GM23248 (cell line): ENCODE measurements around the gene CDK3. TPM values are rescaled to one million over a fixed set of nuclear protein-coding genes. Genes with fewer than 3 reads are reported as not detected.

Experiments
- DNase-seq: peaks from one replicate; pipeline ENCODE4 v3.0.0-alpha.2; 2015
- H2AFZ ChIP-seq: fragments of 200-600 bp; sonication (generic); 2 replicates; pipeline ENCODE4 v1.6.1; 2016; ENCODE audit warnings: antibody characterized with exemption
- H3F3A ChIP-seq: fragments of 200-600 bp; sonication (generic); 2 replicates; pipeline ENCODE4 v1.6.1; 2016; ENCODE audit warnings: mild to moderate bottlenecking, antibody characterized with exemption, mixed run types; ENCODE audit not compliant: insufficient read depth
- H3K27ac ChIP-seq: fragments of 200-600 bp; sonication (generic); 2 replicates; pipeline ENCODE4 v1.5.1; 2016; ENCODE audit warnings: mild to moderate bottlenecking
- H3K27me3 ChIP-seq: fragments of 200-600 bp; sonication (generic); replicated peaks from 2 replicates; pipeline ENCODE4 v1.6.1; 2016; ENCODE audit warnings: mild to moderate bottlenecking; ENCODE audit not compliant: insufficient read depth
- H3K36me3 ChIP-seq: fragments of 200-600 bp; sonication (generic); 2 replicates; pipeline ENCODE4 v1.6.1; 2016; ENCODE audit warnings: low read depth, mild to moderate bottlenecking
- H3K4me1 ChIP-seq: fragments of 200-600 bp; sonication (generic); 2 replicates; pipeline ENCODE4 v1.6.1; 2016; ENCODE audit warnings: mild to moderate bottlenecking; ENCODE audit not compliant: insufficient read depth
- H3K4me2 ChIP-seq: fragments of 200-600 bp; sonication (generic); one replicate; pipeline ENCODE4 v1.6.1; 2016; ENCODE audit warnings: mild to moderate bottlenecking; ENCODE audit not compliant: unreplicated experiment
- H3K4me3 ChIP-seq: fragments of 200-600 bp; sonication (generic); 2 replicates; pipeline ENCODE4 v1.5.1; 2016; ENCODE audit warnings: mild to moderate bottlenecking
- H3K79me2 ChIP-seq: fragments of 200-600 bp; sonication (generic); 2 replicates; pipeline ENCODE4 v1.6.1; 2016; ENCODE audit warnings: mild to moderate bottlenecking; ENCODE audit not compliant: insufficient read depth
- H3K9ac ChIP-seq: fragments of 200-600 bp; sonication (generic); 2 replicates; pipeline ENCODE4 v1.6.1; 2016; ENCODE audit warnings: mild to moderate bottlenecking
- H3K9me2 ChIP-seq: fragments of 200-600 bp; sonication (generic); 2 replicates; pipeline ENCODE4 v1.6.1; 2016; ENCODE audit warnings: mixed run types, mild to moderate bottlenecking, moderate library complexity; ENCODE audit not compliant: insufficient read depth
- H3K9me3 ChIP-seq: fragments of 200-600 bp; sonication (generic); one replicate; pipeline ENCODE4 v1.6.1; 2017; ENCODE audit warnings: low read depth
- H4K20me1 ChIP-seq: fragments of 200-600 bp; sonication (generic); 2 replicates; pipeline ENCODE4 v1.6.0; 2016; ENCODE audit not compliant: insufficient read depth
- EZH2 ChIP-seq: fragments of 200-600 bp; sonication (generic); IDR thresholded peaks from 2 replicates; pipeline ENCODE4 v1.6.1; 2018; ENCODE audit warnings: antibody characterized with exemption, mild to moderate bottlenecking; ENCODE audit not compliant: insufficient read depth, poor library complexity, severe bottlenecking
- EZH2phosphoT487 ChIP-seq: fragments of 200-600 bp; sonication (generic); IDR thresholded peaks from 2 replicates; pipeline ENCODE4 v1.6.1; 2018; ENCODE audit warnings: antibody characterized with exemption, moderate library complexity, mild to moderate bottlenecking, low read depth; ENCODE audit not compliant: insufficient read depth
- WGBS, 2 experiments: methylation state at CpG; one replicate each; pipeline ENCODE4 v1.1.6; 2015 to 2017; ENCODE audit warnings: low lambda C conversion rate in 2 of 2, low coverage in 1 of 2; ENCODE audit errors: missing lambda C conversion rate in 2 of 2; 5-methylcytosine and 5-hydroxymethylcytosine counted together
- in situ Hi-C: fragments of 300-500 bp; cut with MboI; formaldehyde crosslinking; loops from 2 replicates; pipeline ENCODE4 v1.15.0; 2020
- polyA plus RNA-seq: library from polyadenylated mRNA; unstranded; fragments of >200 nt; fragmentation: Nextera tagmentation; extraction: Ambion mirVana; gene quantifications from 2 replicates; pipeline ENCODE4 v1.2.1, GENCODE V29; 2016
- total RNA-seq: library from RNA; depleted of rRNA; stranded (reverse); fragments of >200 nt; shearing (Covaris generic); gene quantifications from 2 replicates; pipeline ENCODE4 v1.2.3, GENCODE V29; 2014

The CDK3 gene
- total and polyA plus RNA-seq, 2 experiments from 2014 or later, result 0.43 to 2.0 TPM

DNA sequence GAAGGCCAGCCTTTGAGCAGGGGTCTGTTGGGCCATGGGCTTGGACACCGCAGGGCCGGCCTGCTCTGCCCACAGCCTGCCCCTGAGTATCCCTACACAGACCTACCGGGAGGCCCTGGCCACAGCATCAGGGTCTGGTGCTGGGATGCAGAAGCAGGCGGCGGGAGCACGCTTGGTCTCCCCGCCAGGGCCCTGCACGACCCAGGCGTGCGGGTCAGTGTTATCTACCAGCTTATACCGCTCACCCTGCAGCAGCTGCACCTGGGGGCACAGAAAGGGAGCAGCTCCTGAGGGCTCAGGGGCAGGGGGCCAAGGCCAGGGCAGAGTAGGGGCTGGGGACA, 17.7 kb downstream of the CDK3 start:
- no peak overlapping the region for H3K9ac ChIP-seq
- H3K27ac ChIP-seq, result no peak overlapping the region
- no peaks in the 10 kb centered on the region for H3K9me2 ChIP-seq
- no peaks in the 10 kb centered on the region for H3F3A ChIP-seq
- no peaks in the 10 kb centered on the region for H3K4me1 ChIP-seq
- peaks cover 8% of the 10 kb centered on the region for H3K27me3 ChIP-seq
- H3K4me3 ChIP-seq, result no peak overlapping the region
- H3K36me3 ChIP-seq, result no peaks in the 10 kb centered on the region
- no peaks in the 10 kb centered on the region for H4K20me1 ChIP-seq
- WGBS, 2 experiments, result 81 to 95% methylated on average over 9 to 10 of the region's 11 CpGs
- in situ Hi-C loops, result no loop called here
- no peak for DNase-seq
- no peak overlapping the region for H3K4me2 ChIP-seq
- H3K79me2 ChIP-seq, result no peaks in the 10 kb centered on the region
- no peaks in the 10 kb centered on the region for H3K9me3 ChIP-seq
- TF ChIP-seq EZH2phosphoT487 (no peak), EZH2 (no peak)
- H2AFZ ChIP-seq, result no peak overlapping the region

DNA sequence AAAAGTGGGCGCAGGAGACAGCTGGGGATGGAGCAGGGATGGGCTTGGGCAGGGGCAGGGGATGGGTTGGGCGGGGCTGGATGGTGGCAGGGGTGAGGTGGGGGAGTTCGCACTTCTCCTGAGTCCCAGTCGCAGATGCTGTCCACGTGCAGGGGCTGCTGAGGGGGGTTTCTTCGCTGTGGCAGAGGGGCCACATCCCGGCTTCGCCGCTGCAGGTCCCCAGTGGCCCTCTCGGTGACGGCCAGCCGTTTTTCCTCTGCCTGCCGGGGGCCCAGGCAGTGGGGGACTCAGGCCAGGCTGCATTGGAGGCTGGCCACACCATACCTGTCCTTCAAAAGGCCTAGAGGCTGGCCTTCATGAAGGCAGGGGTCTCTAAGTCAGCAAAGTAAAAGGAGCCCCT, 18.1 kb downstream of the CDK3 start:
- no peak for DNase-seq
- H3K27me3 ChIP-seq, result peaks cover 8% of the 10 kb centered on the region
- no peaks in the 10 kb centered on the region for H3K9me2 ChIP-seq
- 81 to 83% methylated on average over 5 to 13 of the region's 13 CpGs for WGBS, 2 experiments
- no peak overlapping the region for H3K4me2 ChIP-seq
- H3K79me2 ChIP-seq, result no peaks in the 10 kb centered on the region
- H3K27ac ChIP-seq, result no peak overlapping the region
- H3F3A ChIP-seq, result no peaks in the 10 kb centered on the region
- no peak overlapping the region for H3K4me3 ChIP-seq
- TF ChIP-seq EZH2phosphoT487, result no peak
- TF ChIP-seq EZH2, result no peak
- H3K4me1 ChIP-seq, result no peaks in the 10 kb centered on the region
- no peaks in the 10 kb centered on the region for H3K9me3 ChIP-seq
- in situ Hi-C loops, result no loop called here
- H4K20me1 ChIP-seq, result no peaks in the 10 kb centered on the region
- H3K9ac ChIP-seq, result no peak overlapping the region
- H3K36me3 ChIP-seq, result no peaks in the 10 kb centered on the region
- H2AFZ ChIP-seq, result no peak overlapping the region

DNA sequence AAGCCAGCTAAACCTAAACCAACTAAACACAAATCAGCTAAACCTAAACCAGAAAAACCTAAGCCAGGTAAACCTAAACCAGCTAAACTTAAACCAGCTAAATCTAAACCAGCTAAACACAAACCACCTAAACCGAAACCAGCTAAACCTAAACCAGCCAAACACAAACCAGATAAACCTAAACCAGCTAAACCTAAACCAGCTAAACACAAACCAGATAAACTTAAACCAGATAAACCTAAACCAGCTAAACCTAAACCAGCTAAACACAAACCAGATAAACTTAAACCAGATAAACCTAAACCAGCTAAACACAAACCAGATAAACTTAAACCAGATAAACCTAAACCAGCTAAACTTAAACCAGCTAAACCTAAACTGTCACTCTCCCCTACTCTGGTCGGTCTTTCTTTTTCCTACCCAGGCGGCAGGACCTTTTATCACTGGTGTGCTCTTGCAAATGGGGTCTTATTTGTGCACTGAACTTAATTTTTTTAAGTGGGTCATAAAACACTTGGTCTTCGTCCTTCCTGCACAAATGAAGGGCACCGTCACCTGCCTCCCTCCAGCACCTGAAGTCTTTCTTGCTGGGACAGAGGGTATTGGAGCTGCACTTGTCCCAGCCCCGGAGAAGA, 19.3 kb downstream of the CDK3 start:
- Histone ChIP-seq H3K9ac (no peak overlapping the region), H3K4me1 (no peaks in the 10 kb centered on the region), H4K20me1 (no peaks in the 10 kb centered on the region), H3K4me2 (no peak overlapping the region), H3K9me2 (no peaks in the 10 kb centered on the region), H3F3A (no peaks in the 10 kb centered on the region), H2AFZ (no peak overlapping the region), H3K27me3 (peaks cover 8% of the 10 kb centered on the region), H3K4me3 (no peak overlapping the region), H3K79me2 (no peaks in the 10 kb centered on the region), H3K36me3 (no peaks in the 10 kb centered on the region), H3K9me3 (no peaks in the 10 kb centered on the region), H3K27ac (no peak overlapping the region)
- in situ Hi-C loops, result no loop called here
- DNase-seq, result no peak
- TF ChIP-seq EZH2 (no peak), EZH2phosphoT487 (no peak)
- 59 to 70% methylated on average over 6 of the region's 6 CpGs for WGBS, 2 experiments

GRCh38 chr17:76022285-76022684, 21.6 kb downstream of the CDK3 start:
- no peaks in the 10 kb centered on the region for H3K36me3 ChIP-seq
- H3K27ac ChIP-seq, result no peak overlapping the region
- no peaks in the 10 kb centered on the region for H3K4me1 ChIP-seq
- no peaks in the 10 kb centered on the region for H3K9me3 ChIP-seq
- no peaks in the 10 kb centered on the region for H4K20me1 ChIP-seq
- WGBS, 2 experiments, result 80 to 85% methylated on average over 21 of the region's 24 CpGs
- H3K4me3 ChIP-seq, result no peak overlapping the region
- TF ChIP-seq EZH2, result no peak
- TF ChIP-seq EZH2phosphoT487, result no peak
- H3K9me2 ChIP-seq, result no peaks in the 10 kb centered on the region
- H3K9ac ChIP-seq, result no peak overlapping the region
- H3K79me2 ChIP-seq, result no peaks in the 10 kb centered on the region
- DNase-seq, result no peak
- no peaks in the 10 kb centered on the region for H3F3A ChIP-seq
- H3K4me2 ChIP-seq, result no peak overlapping the region
- H3K27me3 ChIP-seq, result peaks cover 8% of the 10 kb centered on the region
- in situ Hi-C loops, result no loop called here
- H2AFZ ChIP-seq, result no peak overlapping the region
